Measurements from ENCODE around the gene TGFBR2. TPM values are rescaled to one million over a fixed set of nuclear protein-coding genes. Genes with fewer than 3 reads are reported as not detected.
A peak's percentile ranks its signal among the peaks of the same experiment; 100 is the strongest.

TGFBR2 gene
- total and polyA plus RNA-seq, 2 of the 13 experiments (the other 11 are each of a cell fraction or from before 2014, with no cell fraction given): 82.2 to 187 TPM

- no peaks in the 10 kb centered on the region for H4K20me1 ChIP-seq (ENCODE audit: insufficient read depth, low read length)
- H3K27me3 ChIP-seq (ENCODE audit: control insufficient read depth in 1 of 2, insufficient read depth in 2 of 2, low read length in 2 of 2): no peaks in the 10 kb centered on the region
- H3K79me2 ChIP-seq (ENCODE audit: insufficient read depth, low read length): peaks cover 2% of the 10 kb centered on the region
- H3K4me2 ChIP-seq (ENCODE audit: low read depth, low read length): no peak overlapping the region
- intact Hi-C loops (cut with micrococcal nuclease; ENCODE audit: unreplicated experiment): no loop called here
- H2AFZ ChIP-seq (ENCODE audit: low read length): no peak overlapping the region
- in situ Hi-C loops (cut with HindIII; ENCODE audit: extremely low pct_ligation_motif_present, low pct_unique_long_range_greater_than_20kb): no loop called here
- POLR2A ChIA-PET: no interaction called here
- CTCF ChIA-PET (ENCODE audit: low intra/inter-chr PET ratio, low total read pairs): no interaction called here
- H3K4me1 ChIP-seq (ENCODE audit: insufficient read depth, low read length): peaks cover 10% of the 10 kb centered on the region; the same call in 1 of the 2 replicates
- H3K27ac ChIP-seq (ENCODE audit: extremely low read length, insufficient read depth, low read length): no peak overlapping the region
- no peak overlapping the region for H3K9ac ChIP-seq (ENCODE audit: insufficient read depth, low read depth, low read length)
- DNase-seq (ENCODE audit: low spot score): peak; percentile 15
- peak; percentile 75 for ATAC-seq
- peak; percentile 42 for FAIRE-seq
- BruUV-seq (replicated peaks): no TSS peak
- WGBS (ENCODE audit: low lambda C conversion rate): 92% methylated on average over 8 of the region's 8 CpGs
- H3K4me3 ChIP-seq (replicated peaks in 1 of 3; ENCODE audit: insufficient read depth in 1 of 3, low read depth in 2 of 3, low read length in 3 of 3): no peak overlapping the region
- H3K9me3 ChIP-seq (ENCODE audit: low read length): no peaks in the 10 kb centered on the region
- no peaks in the 10 kb centered on the region for H3K36me3 ChIP-seq (replicated peaks in 1 of 2; ENCODE audit: control insufficient read depth in 1 of 2, insufficient read depth in 2 of 2, low read length in 2 of 2)
- TF ChIP-seq ZNF644 (CRISPR knock-in tag; IDR thresholded peaks at IDR 0.05; ENCODE audit: low read depth) (0 out of 2 replicates have a peak, but pooled peaks have one; percentile 31), ZMYM4 (CRISPR knock-in tag; IDR thresholded peaks at IDR 0.05) (0 out of 2 replicates have a peak, but pooled peaks have one; percentile 36), SMC3 (IDR thresholded peaks at IDR 0.05; ENCODE audit: low read length) (peak; percentile 36; the same call in 1 of the 2 replicates), POLR2G (IDR thresholded peaks at IDR 0.05; ENCODE audit: low read depth, low read length) (no peak), STAG1 (CRISPR knock-in tag; IDR thresholded peaks at IDR 0.05) (peak; percentile 48), ZNF75D (CRISPR knock-in tag; IDR thresholded peaks at IDR 0.05; ENCODE audit: borderline replicate concordance) (no peak), CTCF (CRISPR knock-in tag; IDR thresholded peaks at IDR 0.05) (0 out of 2 replicates have a peak, but pooled peaks have one; percentile 19), ZNF512 (CRISPR knock-in tag; IDR thresholded peaks at IDR 0.05) (no peak), BRD4 (CRISPR knock-in tag; IDR thresholded peaks at IDR 0.05) (no peak), ZNF331 (CRISPR knock-in tag; IDR thresholded peaks at IDR 0.05) (no peak)
These were observed 39.2 kb upstream of the TGFBR2 start for GRCh38 chr3:30567139-30567753.

Measured in HepG2 (cell line).